Vagina (tissue), 2 donors: ENCODE results near the gene IQUB. TPM values are rescaled to one million over a fixed set of nuclear protein-coding genes. Genes with fewer than 3 reads are reported as not detected.

ENCODE experiments used
- DNase-seq, 2 donors: peaks; one replicate each; pipeline ENCODE4 v3.0.0-alpha.2; 2017; ENCODE audit errors: extremely low spot score in 2 of 2
- H3K27ac ChIP-seq: fragments of 200-600 bp; sonication (generic); one replicate; pipeline ENCODE4 v1.5.1; 2019
- H3K27me3 ChIP-seq: fragments of 200-600 bp; sonication (generic); one replicate; pipeline ENCODE4 v1.5.1; 2019
- H3K36me3 ChIP-seq, 2 donors: fragments of 200-600 bp; sonication (generic); one replicate each; pipeline ENCODE4 v1.5.1; 2017 to 2019
- H3K4me1 ChIP-seq: fragments of 200-600 bp; sonication (generic); one replicate; pipeline ENCODE4 v1.5.1; 2019
- H3K4me3 ChIP-seq, 2 donors: fragments of 200-600 bp; sonication (generic); 1 replicate in 1 of 2; 2 replicates in 1 of 2; pipeline ENCODE4 v1.5.1; 2016 to 2019
- H3K9me3 ChIP-seq: fragments of 200-600 bp; sonication (generic); one replicate; pipeline ENCODE4 v1.5.1; 2019
- POLR2A ChIP-seq, 2 donors: fragments of 450-650 bp; IDR thresholded peaks; one replicate each; pipeline ENCODE4 v1.6.1; 2017; ENCODE audit warnings: antibody characterized with exemption in 2 of 2, mild to moderate bottlenecking in 2 of 2, moderate library complexity in 2 of 2
- POLR2AphosphoS5 ChIP-seq, 2 donors: sonication (generic); formaldehyde crosslinking; IDR thresholded peaks; one replicate each; pipeline ENCODE4 v1.9.0; 2017; ENCODE audit warnings: antibody characterized with exemption in 2 of 2, mild to moderate bottlenecking in 2 of 2, low read depth in 1 of 2; ENCODE audit not compliant: insufficient read depth in 1 of 2
- intact Hi-C: fragments of 100-400 bp; cut with DNase I; formaldehyde crosslinking; loops from one replicate; pipeline ENCODE4 v1.15.1; 2023
- total RNA-seq: library from RNA; depleted of rRNA; stranded (reverse); fragments of >200 nt; gene quantifications from one replicate; pipeline ENCODE4 v1.2.3, GENCODE V29; 2016
- TF ChIP-seq, protein P1 (sequence below), 3 experiments: fragments of 450-650 bp in 2 of 3; fragments of 200-600 bp in 1 of 3; sonication (generic) in 1 of 3; IDR thresholded peaks; one replicate each; pipeline ENCODE4 v1.5.1; 2017 to 2019; ENCODE audit warnings: antibody characterized with exemption in 3 of 3, mild to moderate bottlenecking in 2 of 3, moderate library complexity in 2 of 3

The IQUB gene
- total RNA-seq, 1 donor from 2014 or later: 0.98 TPM

DNA sequence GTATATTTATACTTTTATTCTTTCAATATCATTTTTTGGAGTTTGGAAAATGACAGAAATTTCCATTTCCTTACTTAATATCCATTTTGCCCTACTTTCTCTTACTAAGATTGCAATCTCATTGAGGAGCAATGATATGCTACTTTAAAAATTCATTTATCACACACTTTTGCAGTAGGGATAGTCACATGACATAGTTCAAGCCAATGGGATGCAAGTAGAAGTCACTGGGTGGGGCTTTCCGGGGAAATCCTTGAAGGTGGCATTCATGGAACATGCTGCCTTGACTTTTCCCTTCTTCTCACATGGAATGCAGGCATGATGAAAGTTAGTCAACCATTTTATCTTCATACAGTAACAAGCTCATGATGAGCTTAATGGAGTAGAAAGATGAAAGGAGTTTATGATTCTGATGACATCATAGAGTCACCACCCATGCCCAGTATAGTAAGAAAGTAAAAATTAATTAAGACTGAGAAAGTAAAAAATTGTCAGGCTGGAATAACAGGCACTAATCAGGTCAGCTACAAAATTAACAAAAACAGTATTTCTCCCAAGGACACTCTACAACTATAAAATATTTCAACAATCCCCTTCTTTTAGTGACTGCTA is 33.4 kb downstream of the IQUB start:
- Histone ChIP-seq H3K27me3 (no peaks in the 10 kb centered on the region), H3K9me3 (no peaks in the 10 kb centered on the region), H3K27ac (no peak overlapping the region), H3K4me3 (no peak overlapping the region), H3K4me1 (no peaks in the 10 kb centered on the region), H3K36me3 (no peaks in the 10 kb centered on the region)
- intact Hi-C loops: no loop called here
- DNase-seq: no peak
- TF ChIP-seq POLR2A (IDR thresholded peaks at IDR 0.05) (no peak), POLR2AphosphoS5 (IDR thresholded peaks at IDR 0.05; ENCODE audit: insufficient read depth in 1 of 2, low read depth in 1 of 2) (no peak)
- TF ChIP-seq, protein P1, sequence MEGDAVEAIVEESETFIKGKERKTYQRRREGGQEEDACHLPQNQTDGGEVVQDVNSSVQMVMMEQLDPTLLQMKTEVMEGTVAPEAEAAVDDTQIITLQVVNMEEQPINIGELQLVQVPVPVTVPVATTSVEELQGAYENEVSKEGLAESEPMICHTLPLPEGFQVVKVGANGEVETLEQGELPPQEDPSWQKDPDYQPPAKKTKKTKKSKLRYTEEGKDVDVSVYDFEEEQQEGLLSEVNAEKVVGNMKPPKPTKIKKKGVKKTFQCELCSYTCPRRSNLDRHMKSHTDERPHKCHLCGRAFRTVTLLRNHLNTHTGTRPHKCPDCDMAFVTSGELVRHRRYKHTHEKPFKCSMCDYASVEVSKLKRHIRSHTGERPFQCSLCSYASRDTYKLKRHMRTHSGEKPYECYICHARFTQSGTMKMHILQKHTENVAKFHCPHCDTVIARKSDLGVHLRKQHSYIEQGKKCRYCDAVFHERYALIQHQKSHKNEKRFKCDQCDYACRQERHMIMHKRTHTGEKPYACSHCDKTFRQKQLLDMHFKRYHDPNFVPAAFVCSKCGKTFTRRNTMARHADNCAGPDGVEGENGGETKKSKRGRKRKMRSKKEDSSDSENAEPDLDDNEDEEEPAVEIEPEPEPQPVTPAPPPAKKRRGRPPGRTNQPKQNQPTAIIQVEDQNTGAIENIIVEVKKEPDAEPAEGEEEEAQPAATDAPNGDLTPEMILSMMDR (IDR thresholded peaks at IDR 0.05): no peak

DNA sequence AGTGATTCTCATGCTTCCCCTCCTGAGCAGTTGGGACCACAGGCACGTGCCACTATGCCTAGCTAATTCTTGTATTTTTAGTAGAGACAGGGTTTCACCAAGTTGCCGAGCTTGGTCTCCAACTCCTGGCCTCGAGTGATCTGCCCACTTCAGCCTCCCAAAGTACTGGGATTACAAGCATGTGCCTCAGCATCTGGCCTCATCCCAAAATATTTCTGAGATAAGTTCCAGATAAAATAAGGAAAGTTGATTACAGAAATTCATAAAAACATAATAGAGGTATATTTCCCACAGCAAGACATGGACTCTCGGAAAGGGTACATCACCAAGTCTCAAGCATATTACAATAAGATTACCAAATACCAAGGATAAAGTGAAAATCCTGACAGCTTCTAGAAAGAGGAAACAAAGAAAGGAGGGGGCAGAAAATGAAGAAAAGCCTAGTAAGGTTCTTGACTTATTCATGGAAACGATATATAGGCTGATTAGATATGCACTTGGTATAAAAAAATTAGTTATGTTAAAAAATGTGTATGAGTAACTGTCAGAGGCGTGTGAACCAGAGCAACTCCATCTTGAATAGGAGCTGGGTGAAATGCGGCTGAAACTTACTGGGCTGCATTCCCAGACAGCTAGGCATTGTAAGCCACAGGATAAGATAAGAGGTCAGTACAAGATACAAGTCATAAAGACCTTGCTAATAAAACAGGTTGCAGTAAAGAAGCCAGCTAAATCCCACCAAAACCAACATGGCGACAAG is 35.0 kb downstream of the IQUB start:
- TF ChIP-seq POLR2A (IDR thresholded peaks at IDR 0.05) (no peak), POLR2AphosphoS5 (IDR thresholded peaks at IDR 0.05; ENCODE audit: insufficient read depth in 1 of 2, low read depth in 1 of 2) (no peak)
- TF ChIP-seq, protein P1 (IDR thresholded peaks at IDR 0.05): no peak
- intact Hi-C loops: no loop called here
- no peaks in the 10 kb centered on the region for H3K9me3 ChIP-seq

DNA sequence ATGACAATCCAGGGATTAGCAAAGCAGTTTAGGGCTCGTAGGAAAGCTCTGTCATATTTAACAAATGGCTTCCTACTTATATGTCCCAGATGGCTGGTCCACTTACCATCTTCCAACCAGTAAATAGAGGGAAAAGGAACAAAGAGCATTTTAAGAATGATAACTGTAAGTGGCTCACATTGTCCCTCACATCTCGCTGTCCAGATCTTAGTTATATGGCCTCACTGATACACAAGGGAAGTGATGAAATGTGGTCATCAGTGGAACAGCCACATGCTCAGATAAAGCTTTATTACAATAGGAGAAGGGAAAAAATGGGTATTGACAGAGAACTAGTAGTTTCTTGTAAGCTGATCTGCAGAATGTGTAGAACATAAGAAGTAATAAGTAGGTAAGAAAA is 35.8 kb downstream of the IQUB start:
- Histone ChIP-seq H3K9me3 (no peaks in the 10 kb centered on the region), H3K4me1 (no peaks in the 10 kb centered on the region), H3K4me3 (no peak overlapping the region), H3K36me3 (no peaks in the 10 kb centered on the region), H3K27me3 (no peaks in the 10 kb centered on the region), H3K27ac (no peak overlapping the region)
- DNase-seq: no peak
- TF ChIP-seq, protein P1 (IDR thresholded peaks at IDR 0.05): no peak
- intact Hi-C loops: no loop called here

More for the DNA sequence above, 35.0 kb downstream of the IQUB start:
- Histone ChIP-seq H3K36me3 (no peaks in the 10 kb centered on the region), H3K4me3 (no peak overlapping the region), H3K27ac (no peak overlapping the region), H3K4me1 (no peaks in the 10 kb centered on the region), H3K27me3 (no peaks in the 10 kb centered on the region)
- DNase-seq: no peak

DNA sequence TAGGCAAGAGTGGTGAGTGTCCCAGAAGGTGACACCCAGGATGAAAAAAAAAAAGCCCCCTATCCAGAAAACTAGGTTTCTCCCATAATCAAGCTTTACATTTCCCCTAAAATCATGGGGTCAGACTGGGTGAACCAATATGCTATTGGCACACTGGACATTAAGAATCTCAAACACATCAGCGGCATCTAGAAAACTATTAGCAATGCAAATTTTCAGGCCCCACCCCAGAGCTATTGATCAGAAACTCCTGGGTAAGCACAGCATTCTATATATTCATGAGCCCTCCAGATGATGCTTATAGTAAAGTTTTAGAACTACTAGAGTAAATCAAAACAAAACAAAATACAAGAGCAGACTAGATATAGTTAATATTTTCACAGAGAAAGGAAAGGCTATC is 36.4 kb downstream of the IQUB start:
- H3K9me3 ChIP-seq: no peaks in the 10 kb centered on the region
- intact Hi-C loops: no loop called here
- H3K4me3 ChIP-seq: no peak overlapping the region
- no peaks in the 10 kb centered on the region for H3K4me1 ChIP-seq
- H3K36me3 ChIP-seq: no peaks in the 10 kb centered on the region
- TF ChIP-seq POLR2AphosphoS5 (IDR thresholded peaks at IDR 0.05; ENCODE audit: insufficient read depth in 1 of 2, low read depth in 1 of 2): no peak
- TF ChIP-seq, protein P1 (IDR thresholded peaks at IDR 0.05): no peak
- no peak for TF ChIP-seq POLR2A (IDR thresholded peaks at IDR 0.05)
- H3K27me3 ChIP-seq: no peaks in the 10 kb centered on the region
- no peak overlapping the region for H3K27ac ChIP-seq
- no peak for DNase-seq

DNA sequence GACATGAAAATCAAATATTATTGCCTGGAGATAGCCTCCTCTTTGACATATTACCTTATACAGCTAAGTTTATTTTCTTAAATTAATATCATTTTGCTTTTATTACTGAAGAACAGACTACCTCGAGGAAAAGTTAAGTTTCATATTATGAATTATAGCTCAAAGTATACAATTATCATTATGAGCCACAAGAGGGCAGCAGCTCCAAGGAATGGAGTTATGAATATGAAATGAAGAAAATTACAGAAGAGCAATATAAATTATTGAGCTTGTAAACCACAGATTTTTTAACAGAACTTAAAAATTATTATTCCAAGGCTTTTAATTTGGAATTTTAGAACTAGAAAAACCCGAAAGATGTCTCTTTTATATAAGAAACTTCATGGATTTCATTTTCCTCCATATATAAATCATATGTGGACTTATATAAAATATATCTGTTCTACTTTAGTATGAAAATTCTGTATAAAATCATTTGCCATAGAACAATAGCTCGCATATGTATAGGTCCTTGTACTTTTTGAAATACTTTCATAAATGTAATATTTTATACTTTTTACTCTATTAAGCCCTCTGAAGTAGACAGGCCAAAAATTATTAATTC is 40.1 kb downstream of the IQUB start:
- no peaks in the 10 kb centered on the region for H3K27me3 ChIP-seq
- TF ChIP-seq POLR2AphosphoS5 (IDR thresholded peaks at IDR 0.05; ENCODE audit: insufficient read depth in 1 of 2, low read depth in 1 of 2): no peak
- TF ChIP-seq, protein P1 (IDR thresholded peaks at IDR 0.05): peak in 2 of 3 experiments; percentile 41 to 49
- no peak for TF ChIP-seq POLR2A (IDR thresholded peaks at IDR 0.05)
- H3K27ac ChIP-seq: no peak overlapping the region
- intact Hi-C loops: no loop called here
- H3K4me1 ChIP-seq: no peaks in the 10 kb centered on the region
- DNase-seq: no peak
- no peaks in the 10 kb centered on the region for H3K9me3 ChIP-seq
- H3K36me3 ChIP-seq: no peaks in the 10 kb centered on the region
- H3K4me3 ChIP-seq: no peak overlapping the region
